Tibial nerve (tissue), 4 donors: ENCODE data around the gene PTPRE. TPM values are rescaled to one million over a fixed set of nuclear protein-coding genes. Genes with fewer than 3 reads are reported as not detected.

Experiments used
- DNase-seq, 2 donors: peaks; one replicate each; pipeline ENCODE4 v3.0.0-alpha.2; 2019; ENCODE audit warnings: low spot score in 2 of 2
- H3K27ac ChIP-seq, 4 donors: fragments of 200-600 bp; sonication (generic) in 3 of 4; one replicate each; pipeline ENCODE4 v1.5.1; 2017 to 2019; ENCODE audit warnings: mild to moderate bottlenecking in 1 of 4
- H3K27me3 ChIP-seq, 2 donors: fragments of 200-600 bp; sonication (generic) in 1 of 2; one replicate each; pipeline versions ENCODE4 v1.5.1 to v1.6.0; 2017 to 2019
- H3K36me3 ChIP-seq, 3 donors: fragments of 200-600 bp; sonication (generic); one replicate each; pipeline ENCODE4 v1.5.1; 2018 to 2019
- H3K4me1 ChIP-seq, 4 donors: fragments of 200-600 bp; sonication (generic) in 3 of 4; one replicate each; pipeline ENCODE4 v1.5.1; 2017 to 2019
- H3K4me3 ChIP-seq, 4 donors: fragments of 200-600 bp; sonication (generic) in 3 of 4; one replicate each; pipeline ENCODE4 v1.5.1; 2017 to 2019; ENCODE audit warnings: mild to moderate bottlenecking in 1 of 4, moderate library complexity in 1 of 4
- H3K9me3 ChIP-seq, 4 donors: fragments of 200-600 bp; sonication (generic) in 3 of 4; one replicate each; pipeline ENCODE4 v1.5.1; 2017 to 2019
- EP300 ChIP-seq, 2 donors: sonication (generic); formaldehyde crosslinking; IDR thresholded peaks; one replicate each; pipeline ENCODE4 v1.6.1; 2017; ENCODE audit warnings: antibody characterized with exemption in 2 of 2, mild to moderate bottlenecking in 1 of 2
- POLR2A ChIP-seq, 2 donors: fragments of 450-650 bp; IDR thresholded peaks; one replicate each; pipeline ENCODE4 v1.6.1; 2017; ENCODE audit warnings: antibody characterized with exemption in 2 of 2, mild to moderate bottlenecking in 2 of 2, moderate library complexity in 2 of 2
- WGBS, 2 donors: methylation state at CpG; one replicate each; pipeline ENCODE4 v1.1.5; 2018; 5-methylcytosine and 5-hydroxymethylcytosine counted together
- total RNA-seq, 4 donors: library from RNA; depleted of rRNA; stranded (reverse); fragments of >200 nt; gene quantifications; one replicate each; pipeline ENCODE4 v1.1.0, GENCODE V29; 2016
- TF ChIP-seq, protein P1 (sequence below), 5 experiments: fragments of 200-600 bp in 3 of 5; fragments of 450-650 bp in 2 of 5; sonication (generic) in 3 of 5; IDR thresholded peaks; one replicate each; pipeline ENCODE4 v1.5.1; 2016 to 2019; ENCODE audit warnings: antibody characterized with exemption in 5 of 5, mild to moderate bottlenecking in 3 of 5, moderate library complexity in 2 of 5

The PTPRE gene
- total RNA-seq, 4 donors from 2014 or later = 19.0 to 38.1 (median 25.8) TPM

DNA sequence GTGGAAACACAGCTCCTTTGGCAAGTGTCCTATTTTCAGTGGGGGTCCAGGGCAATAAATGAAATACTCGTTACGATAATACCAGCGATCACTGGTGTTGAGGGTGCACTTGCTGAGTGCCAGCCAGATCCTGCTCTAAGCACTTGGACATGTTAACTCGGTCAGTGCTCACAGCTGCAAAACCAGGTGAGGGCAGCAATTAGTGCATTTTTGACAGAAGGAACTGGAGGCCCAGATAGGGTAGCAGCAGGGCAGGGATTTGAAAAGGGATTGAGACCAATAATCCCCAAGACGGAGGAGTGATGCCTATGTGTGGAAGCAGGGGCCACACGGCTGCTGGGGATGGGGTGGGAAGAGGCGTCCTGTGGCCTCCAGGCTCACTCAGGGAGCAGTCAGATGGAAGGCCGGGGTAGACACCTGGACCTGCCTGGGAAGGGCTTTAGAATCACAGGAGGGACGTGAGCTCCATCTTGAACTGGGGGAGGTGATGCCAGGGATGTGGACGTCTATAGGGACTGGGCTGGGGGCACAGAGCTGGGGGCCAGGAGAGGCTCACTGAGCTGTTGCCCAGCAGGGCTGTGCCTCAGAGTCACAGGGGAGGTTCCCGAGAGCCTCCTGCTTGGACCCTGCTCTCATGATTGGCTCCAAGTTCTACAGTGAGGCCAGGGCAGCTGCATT, 14.3 kb downstream of the PTPRE start:
- H3K27ac ChIP-seq = peak overlapping the region in 3 of 4 donors; percentile 13 to 85 (median 81)
- DNase-seq = no peak
- no peaks in the 10 kb centered on the region for H3K36me3 ChIP-seq
- H3K9me3 ChIP-seq = no peaks in the 10 kb centered on the region
- TF ChIP-seq, protein P1, sequence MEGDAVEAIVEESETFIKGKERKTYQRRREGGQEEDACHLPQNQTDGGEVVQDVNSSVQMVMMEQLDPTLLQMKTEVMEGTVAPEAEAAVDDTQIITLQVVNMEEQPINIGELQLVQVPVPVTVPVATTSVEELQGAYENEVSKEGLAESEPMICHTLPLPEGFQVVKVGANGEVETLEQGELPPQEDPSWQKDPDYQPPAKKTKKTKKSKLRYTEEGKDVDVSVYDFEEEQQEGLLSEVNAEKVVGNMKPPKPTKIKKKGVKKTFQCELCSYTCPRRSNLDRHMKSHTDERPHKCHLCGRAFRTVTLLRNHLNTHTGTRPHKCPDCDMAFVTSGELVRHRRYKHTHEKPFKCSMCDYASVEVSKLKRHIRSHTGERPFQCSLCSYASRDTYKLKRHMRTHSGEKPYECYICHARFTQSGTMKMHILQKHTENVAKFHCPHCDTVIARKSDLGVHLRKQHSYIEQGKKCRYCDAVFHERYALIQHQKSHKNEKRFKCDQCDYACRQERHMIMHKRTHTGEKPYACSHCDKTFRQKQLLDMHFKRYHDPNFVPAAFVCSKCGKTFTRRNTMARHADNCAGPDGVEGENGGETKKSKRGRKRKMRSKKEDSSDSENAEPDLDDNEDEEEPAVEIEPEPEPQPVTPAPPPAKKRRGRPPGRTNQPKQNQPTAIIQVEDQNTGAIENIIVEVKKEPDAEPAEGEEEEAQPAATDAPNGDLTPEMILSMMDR (IDR thresholded peaks at IDR 0.05) = no peak
- TF ChIP-seq EP300 (IDR thresholded peaks at IDR 0.05) (no peak), POLR2A (IDR thresholded peaks at IDR 0.05) (no peak)
- H3K4me1 ChIP-seq = peaks cover 0 to 66% (median 23%) of the 10 kb centered on the region in 4 donors
- 91 to 98% methylated on average over 11 of the region's 11 CpGs for WGBS, 2 donors
- no peaks in the 10 kb centered on the region for H3K27me3 ChIP-seq
- no peak overlapping the region for H3K4me3 ChIP-seq

DNA sequence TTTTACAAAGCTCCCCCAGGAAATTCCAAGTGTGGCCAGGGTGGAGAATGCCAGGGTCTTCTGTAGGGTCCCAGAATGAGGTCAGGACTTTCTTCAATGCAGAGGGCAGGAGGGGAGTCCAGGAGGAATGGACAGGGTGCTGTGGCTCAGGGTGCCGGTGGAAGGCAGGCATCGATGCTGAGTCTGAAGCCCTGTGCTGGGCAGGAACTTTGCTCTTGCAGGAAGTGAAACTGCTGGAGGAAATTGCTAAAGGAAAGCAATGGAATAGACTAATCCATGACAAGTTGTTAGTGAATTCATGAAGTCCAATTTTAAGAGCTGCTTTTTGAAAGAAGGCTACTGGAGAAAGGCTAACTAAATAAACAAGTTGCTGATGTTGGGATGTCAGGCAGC, 14.8 kb downstream of the PTPRE start:
- Histone ChIP-seq H3K27ac (peak overlapping the region; percentile 13 to 85 (median 52)), H3K4me3 (no peak overlapping the region), H3K36me3 (no peaks in the 10 kb centered on the region), H3K27me3 (no peaks in the 10 kb centered on the region), H3K4me1 (peaks cover 0 to 70% (median 25%) of the 10 kb centered on the region in 4 donors), H3K9me3 (no peaks in the 10 kb centered on the region)
- peak in 1 of 2 donors; percentile 30 for TF ChIP-seq EP300 (IDR thresholded peaks at IDR 0.05)
- TF ChIP-seq POLR2A (IDR thresholded peaks at IDR 0.05) = no peak
- TF ChIP-seq, protein P1 (IDR thresholded peaks at IDR 0.05) = no peak
- 69 to 72% methylated on average over 2 of the region's 2 CpGs for WGBS, 2 donors
- DNase-seq = no peak

DNA sequence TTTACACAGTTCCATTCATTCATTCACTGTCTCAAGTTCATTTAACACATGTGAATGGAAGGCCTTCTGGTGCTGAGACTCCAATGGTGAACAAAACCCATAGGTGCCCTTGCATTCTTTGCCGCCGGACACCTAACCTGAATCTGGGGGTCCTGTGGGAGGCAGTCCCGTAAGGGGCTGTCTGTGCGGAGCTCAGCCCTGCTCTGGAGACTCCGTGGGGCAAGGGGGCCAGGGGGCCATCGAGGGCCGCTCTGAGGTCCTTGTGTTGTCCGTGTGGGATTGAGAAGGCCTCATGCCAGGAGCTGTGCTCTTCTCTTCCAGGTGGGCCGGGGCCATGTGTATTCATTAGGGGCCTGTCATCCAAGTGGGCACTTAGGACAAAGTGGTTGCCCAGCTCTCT, 15.3 kb downstream of the PTPRE start:
- WGBS, 2 donors = 91 to 98% methylated on average over 5 to 8 of the region's 9 CpGs
- peaks cover 0 to 70% (median 25%) of the 10 kb centered on the region in 4 donors for H3K4me1 ChIP-seq
- no peak for TF ChIP-seq EP300 (IDR thresholded peaks at IDR 0.05)
- TF ChIP-seq POLR2A (IDR thresholded peaks at IDR 0.05) = no peak
- TF ChIP-seq, protein P1 (IDR thresholded peaks at IDR 0.05) = no peak
- H3K36me3 ChIP-seq = no peaks in the 10 kb centered on the region
- peak overlapping the region; percentile 22 to 85 (median 76) for H3K27ac ChIP-seq
- no peaks in the 10 kb centered on the region for H3K27me3 ChIP-seq
- no peak for DNase-seq
- H3K4me3 ChIP-seq = no peak overlapping the region
- no peaks in the 10 kb centered on the region for H3K9me3 ChIP-seq

DNA sequence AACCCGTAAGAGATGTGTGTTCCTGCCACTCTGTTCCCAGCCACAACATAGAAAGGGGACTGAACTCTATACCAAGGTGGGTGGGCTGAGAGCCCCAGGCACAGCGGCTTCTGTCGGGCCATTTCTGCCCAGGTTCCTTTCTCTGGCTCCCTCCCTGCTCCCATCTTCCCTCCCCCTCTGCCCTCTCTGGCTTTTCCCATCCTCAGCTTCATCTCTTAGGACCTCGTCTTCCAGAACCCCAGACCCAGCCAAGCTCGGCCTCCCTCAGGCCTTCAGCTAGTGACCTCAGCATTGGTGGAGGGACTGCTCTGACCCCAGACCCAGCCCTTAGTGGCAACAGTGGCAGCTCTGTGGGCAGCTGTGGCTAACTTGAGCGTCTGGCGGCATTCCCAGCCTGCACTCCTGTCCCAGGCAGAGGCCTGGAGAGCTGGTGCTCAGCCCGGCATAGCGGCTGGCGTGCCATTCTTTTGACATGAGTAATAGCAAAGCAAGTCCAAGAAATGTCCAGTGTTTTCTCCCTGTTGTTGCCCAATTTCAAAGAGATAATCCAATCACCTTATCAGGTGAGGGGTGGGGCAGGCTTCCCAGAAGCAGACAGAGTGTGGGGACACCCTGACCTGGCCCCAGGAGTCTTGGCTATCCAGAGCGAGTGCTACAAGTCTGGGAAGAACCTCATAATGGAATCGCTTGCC, 15.9 kb downstream of the PTPRE start:
- no peak for DNase-seq
- peak overlapping the region; percentile 22 to 85 (median 76) for H3K27ac ChIP-seq
- no peaks in the 10 kb centered on the region for H3K36me3 ChIP-seq
- no peak overlapping the region for H3K4me3 ChIP-seq
- WGBS, 2 donors = 59 to 71% methylated on average over 12 of the region's 12 CpGs
- H3K27me3 ChIP-seq = no peaks in the 10 kb centered on the region
- peaks cover 0 to 71% (median 25%) of the 10 kb centered on the region in 4 donors for H3K4me1 ChIP-seq
- no peaks in the 10 kb centered on the region for H3K9me3 ChIP-seq
- TF ChIP-seq EP300 (IDR thresholded peaks at IDR 0.05) = peak; percentile 21 to 65
- TF ChIP-seq, protein P1 (IDR thresholded peaks at IDR 0.05) = no peak

DNA sequence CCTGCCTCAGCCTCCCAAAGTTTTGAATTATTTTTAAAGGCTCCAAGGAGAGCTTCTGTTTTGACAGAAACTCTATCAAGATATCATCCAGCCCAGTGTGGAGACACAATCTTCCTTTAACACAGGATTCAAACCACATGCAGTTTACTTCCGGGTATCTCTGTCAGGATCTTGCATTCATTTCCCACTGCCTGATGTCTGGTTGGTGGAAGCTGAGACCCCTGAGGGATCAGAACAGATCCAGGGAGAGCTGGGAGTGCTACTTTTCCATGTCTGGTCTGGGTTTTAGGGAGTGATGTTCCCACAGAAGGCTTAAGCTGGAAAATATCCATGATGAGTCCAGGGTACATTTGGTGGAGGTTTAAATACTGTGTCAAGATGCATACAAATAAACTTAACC, 16.7 kb downstream of the PTPRE start:
- DNase-seq = no peak
- Histone ChIP-seq H3K27ac (peak overlapping the region; percentile 22 to 85 (median 76)), H3K4me1 (peaks cover 0 to 79% (median 26%) of the 10 kb centered on the region in 4 donors), H3K27me3 (no peaks in the 10 kb centered on the region), H3K4me3 (no peak overlapping the region), H3K36me3 (no peaks in the 10 kb centered on the region), H3K9me3 (no peaks in the 10 kb centered on the region)
- TF ChIP-seq POLR2A (IDR thresholded peaks at IDR 0.05) (no peak), EP300 (IDR thresholded peaks at IDR 0.05) (no peak)
- TF ChIP-seq, protein P1 (IDR thresholded peaks at IDR 0.05) = no peak
- WGBS, 2 donors = 68% methylated on average over 1 of the region's 1 CpG
